BLaER1 (cell line): ENCODE data around the gene LIG4.

Source experiments
- H3K27ac ChIP-seq: shearing (Covaris generic); formaldehyde crosslinking; 2 replicates; pipeline ENCODE4 v1.8.1; 2022
- H3K27me3 ChIP-seq: shearing (Covaris generic); formaldehyde crosslinking; 2 replicates; pipeline ENCODE4 v1.8.1; 2022
- H3K36me3 ChIP-seq: shearing (Covaris generic); formaldehyde crosslinking; 2 replicates; pipeline ENCODE4 v1.8.1; 2022
- H3K4me1 ChIP-seq: shearing (Covaris generic); formaldehyde crosslinking; 2 replicates; pipeline ENCODE4 v1.8.1; 2022
- H3K4me2 ChIP-seq: shearing (Covaris generic); formaldehyde crosslinking; 2 replicates; pipeline ENCODE4 v1.8.1; 2022
- H3K4me3 ChIP-seq: shearing (Covaris generic); formaldehyde crosslinking; 2 replicates; pipeline ENCODE4 v1.8.1; 2022
- H3K9ac ChIP-seq: shearing (Covaris generic); formaldehyde crosslinking; 2 replicates; pipeline ENCODE4 v1.8.1; 2022
- H3K9me3 ChIP-seq: shearing (Covaris generic); formaldehyde crosslinking; 2 replicates; pipeline ENCODE4 v1.8.1; 2022
- H4K20me1 ChIP-seq: shearing (Covaris generic); formaldehyde crosslinking; 2 replicates; pipeline ENCODE4 v1.8.1; 2022
- Cebpa-rat ChIP-seq: shearing (Covaris generic); IDR thresholded peaks from 2 replicates; pipeline ENCODE4 v1.8.1; 2022

Gene LIG4

DNA sequence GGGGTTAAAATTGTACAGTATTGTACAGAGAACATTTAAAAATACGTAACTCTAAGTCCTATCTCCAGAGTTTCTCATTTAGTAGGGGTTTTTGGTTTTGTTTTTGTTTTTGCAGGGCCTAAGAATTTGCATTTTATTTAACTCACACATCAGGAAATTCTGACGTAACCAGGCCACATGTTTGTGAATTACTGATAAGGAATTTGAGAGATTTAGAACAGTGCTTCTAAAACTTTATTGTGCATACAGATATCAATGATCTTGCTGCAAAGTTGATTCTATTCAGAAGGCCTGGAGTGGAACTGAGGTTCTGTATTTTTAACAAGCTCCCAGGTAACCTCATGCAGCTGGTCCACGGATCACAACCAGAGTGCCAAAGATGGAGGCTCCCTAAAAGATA, 49.3 kb downstream of the LIG4 start:
- Histone ChIP-seq H3K36me3 (no peaks in the 10 kb centered on the region), H3K4me3 (no peak overlapping the region), H3K27ac (no peak overlapping the region), H4K20me1 (no peaks in the 10 kb centered on the region), H3K4me2 (no peak overlapping the region), H3K27me3 (no peaks in the 10 kb centered on the region), H3K9me3 (peaks cover 16% of the 10 kb centered on the region; the same call in 1 of the 2 replicates), H3K4me1 (no peaks in the 10 kb centered on the region), H3K9ac (no peak overlapping the region)
- TF ChIP-seq Cebpa-rat: no peak

DNA sequence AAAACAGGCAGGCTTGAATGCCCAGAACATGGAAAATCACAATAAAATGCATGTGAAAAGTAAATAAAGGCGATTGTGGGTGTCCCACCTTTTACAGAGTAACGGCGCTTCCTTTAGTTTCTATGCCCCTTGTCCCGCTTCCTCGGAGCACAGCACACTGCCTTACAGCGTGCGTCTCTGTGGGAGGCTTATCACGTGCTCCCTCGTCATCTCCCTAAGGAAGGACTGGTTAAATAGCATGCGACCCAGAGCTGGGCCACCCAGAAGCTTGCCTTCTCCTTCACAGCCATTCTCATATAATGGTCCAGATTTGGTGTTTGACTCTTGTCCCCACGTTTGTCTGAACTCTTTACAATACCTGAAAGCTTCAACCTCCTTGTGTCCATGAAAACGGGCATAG, 56.6 kb downstream of the LIG4 start:
- no peaks in the 10 kb centered on the region for H3K4me1 ChIP-seq
- no peaks in the 10 kb centered on the region; the same call in 1 of the 2 replicates for H3K9me3 ChIP-seq
- no peaks in the 10 kb centered on the region for H3K36me3 ChIP-seq
- H3K9ac ChIP-seq: no peak overlapping the region
- no peak overlapping the region for H3K27ac ChIP-seq
- no peak overlapping the region for H3K4me3 ChIP-seq
- no peaks in the 10 kb centered on the region for H3K27me3 ChIP-seq
- TF ChIP-seq Cebpa-rat: no peak
- H3K4me2 ChIP-seq: no peak overlapping the region
- H4K20me1 ChIP-seq: no peaks in the 10 kb centered on the region
